Stimulated activated CD8-positive, alpha-beta memory T cell treated with anti-CD3 and anti-CD28 coated beads, Interleukin-12 subunit alpha, Interleukin-12 subunit beta, amount 100 ng/mL, for 24 hours (primary cell): ENCODE results near the gene RBBP4.
A peak's percentile ranks its signal among the peaks of the same experiment; 100 is the strongest.
"Not testable (repeated sequence)": the region's sequence is repeated elsewhere in the genome, so short reads cannot be mapped to it uniquely, and the experiment has no call there.

ENCODE experiments used
- DNase-seq: peaks from one replicate; pipeline ENCODE4 v3.0.0-alpha.2; 2020; ENCODE audit errors: extremely low read depth

RBBP4 gene

DNA sequence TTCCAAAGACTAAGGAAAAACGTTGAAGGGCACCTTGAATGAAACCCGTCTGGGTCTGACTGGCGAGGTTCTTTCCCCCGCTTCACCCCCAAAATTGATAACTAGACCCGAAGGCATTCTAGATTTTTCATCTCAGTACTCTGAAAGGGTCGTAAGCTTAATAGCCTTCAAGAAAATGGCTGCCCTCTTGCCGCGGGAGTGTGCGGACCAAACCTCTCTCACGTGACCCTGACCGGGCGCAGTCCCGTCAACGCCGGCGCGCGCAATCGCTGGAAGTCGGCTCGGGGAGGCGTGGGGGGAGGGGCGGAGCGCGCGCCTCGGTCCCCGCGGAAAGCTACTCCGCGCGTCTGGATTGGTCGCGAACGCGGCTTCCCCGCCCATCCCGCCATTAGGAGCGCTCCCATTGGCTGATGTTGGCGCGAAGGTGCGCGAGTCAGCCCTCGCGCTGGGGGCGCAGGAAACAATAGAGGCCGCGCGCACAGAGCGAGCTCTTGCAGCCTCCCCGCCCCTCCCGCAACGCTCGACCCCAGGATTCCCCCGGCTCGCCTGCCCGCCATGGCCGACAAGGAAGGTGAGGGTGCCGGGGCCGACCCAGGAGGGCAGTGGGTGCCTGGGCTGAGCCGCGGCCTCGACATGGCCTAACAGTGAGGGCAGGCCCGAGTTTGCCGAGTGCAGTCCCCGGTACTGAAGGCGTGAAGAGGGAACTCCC, at the start of gene RBBP4:
TSS of gene RBBP4 (plus strand) at position 457 of the 709 bp plus-strand sequence. CDS start at position 556, 99 bp downstream.
- peak; percentile 94 for DNase-seq

DNA sequence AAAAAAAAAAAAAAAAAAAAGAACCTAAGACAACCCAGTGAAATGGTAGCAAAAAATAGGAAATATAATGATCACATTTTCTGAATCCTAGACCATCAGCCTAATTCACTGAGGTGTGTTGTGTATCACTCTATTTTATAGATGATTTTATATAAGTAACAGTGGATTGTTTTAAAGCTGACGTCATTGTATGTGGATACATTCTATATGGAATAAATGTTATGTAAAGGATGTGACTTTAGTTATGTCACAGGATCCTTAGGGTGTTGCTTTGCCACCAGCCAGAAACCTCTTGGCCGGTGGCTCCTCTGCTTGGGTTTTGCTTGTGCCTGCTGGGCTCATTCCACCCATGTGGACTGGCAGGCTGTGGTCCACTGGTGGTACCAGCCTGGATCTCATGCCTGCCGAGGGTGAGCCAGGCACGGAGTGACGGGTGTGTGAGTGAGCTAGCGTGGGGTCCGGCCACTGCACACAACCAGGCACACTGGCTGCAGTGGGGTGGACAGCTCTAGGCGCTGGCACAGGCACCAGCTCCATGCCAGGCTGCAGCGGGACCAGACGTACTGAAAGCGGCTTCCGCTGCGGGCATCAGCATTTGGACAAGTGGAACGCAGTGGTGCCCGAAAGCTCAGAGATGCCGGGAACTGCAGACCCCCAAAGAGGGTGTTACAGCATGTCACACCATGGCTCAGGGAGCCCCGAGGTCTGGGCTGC, 45.1 kb upstream of the RBBP4 start:
- no peak for DNase-seq

DNA sequence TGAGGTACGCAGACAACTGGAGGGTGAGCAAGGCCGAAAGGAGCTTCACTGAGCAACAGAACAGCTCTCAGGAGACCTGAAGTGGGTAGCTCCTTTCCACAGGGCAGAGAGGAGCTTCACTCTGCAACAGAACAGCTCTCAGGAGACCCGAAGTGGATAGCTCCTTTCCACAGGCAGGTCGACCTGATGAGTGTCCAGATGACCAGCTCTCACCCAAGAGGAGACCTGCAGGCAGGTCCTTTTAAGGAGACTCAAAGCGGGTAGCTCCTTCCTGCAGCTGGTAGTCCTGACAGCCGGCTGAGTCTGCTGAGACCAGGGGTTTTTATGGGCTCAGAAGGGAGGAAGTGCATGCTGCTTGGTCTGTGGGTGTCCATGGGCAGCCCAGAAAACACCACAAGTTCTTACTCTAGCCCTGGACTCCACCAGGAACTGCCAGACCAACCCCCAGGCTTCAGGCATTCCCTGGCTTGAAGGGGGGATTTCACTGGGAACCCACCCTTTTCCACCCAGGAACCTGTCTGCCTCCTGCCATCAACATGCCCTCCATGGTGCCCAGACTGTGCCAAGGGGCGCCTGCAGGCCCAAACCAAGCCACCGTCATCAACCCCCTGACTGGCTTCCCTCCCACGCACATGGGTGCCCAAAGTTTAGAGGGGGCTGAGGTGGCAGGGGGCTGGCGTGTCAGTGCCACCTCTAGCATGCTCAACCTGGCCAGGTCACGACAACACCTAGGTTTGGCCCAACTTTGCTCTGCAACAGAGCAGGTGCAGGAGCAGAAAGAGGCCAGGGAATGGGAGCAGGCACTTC, 44.2 kb upstream of the RBBP4 start:
- DNase-seq, result no peak

DNA sequence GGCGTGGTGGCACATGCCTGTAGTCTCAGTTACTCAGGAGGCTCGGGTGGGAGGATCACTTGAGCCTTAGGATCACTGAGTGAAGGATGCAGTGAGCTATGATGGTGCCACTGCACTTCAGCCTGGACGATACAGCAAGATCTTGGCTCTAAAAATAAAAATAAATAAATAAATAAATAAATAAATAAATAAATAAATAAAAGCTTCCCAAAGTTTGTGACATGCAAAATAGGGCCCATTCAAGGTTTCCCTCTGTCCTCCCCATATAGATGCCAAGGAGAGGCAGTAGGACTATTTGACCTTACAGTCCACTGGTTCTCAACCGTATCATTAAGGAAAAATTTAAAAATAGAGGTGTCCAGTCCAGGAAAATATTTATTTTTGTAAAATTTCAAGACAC, 41.8 kb upstream of the RBBP4 start:
- no peak for DNase-seq

DNA sequence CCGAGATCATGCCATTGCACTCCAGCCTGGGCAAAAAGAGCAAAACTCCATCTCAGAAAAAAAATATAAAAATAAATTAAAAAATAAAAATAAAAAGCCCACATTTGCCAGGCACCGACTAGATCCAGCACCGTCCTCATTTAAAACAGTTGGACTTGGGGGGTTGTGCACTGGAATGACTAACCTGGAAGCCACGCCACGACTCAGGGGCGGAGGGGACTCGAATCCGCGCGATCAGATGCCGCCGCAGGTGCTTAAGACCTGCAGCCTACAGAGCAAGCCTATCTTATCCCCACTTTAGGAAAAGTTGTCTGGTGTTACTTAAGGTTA, 39.2 kb upstream of the RBBP4 start:
- no peak for DNase-seq

DNA sequence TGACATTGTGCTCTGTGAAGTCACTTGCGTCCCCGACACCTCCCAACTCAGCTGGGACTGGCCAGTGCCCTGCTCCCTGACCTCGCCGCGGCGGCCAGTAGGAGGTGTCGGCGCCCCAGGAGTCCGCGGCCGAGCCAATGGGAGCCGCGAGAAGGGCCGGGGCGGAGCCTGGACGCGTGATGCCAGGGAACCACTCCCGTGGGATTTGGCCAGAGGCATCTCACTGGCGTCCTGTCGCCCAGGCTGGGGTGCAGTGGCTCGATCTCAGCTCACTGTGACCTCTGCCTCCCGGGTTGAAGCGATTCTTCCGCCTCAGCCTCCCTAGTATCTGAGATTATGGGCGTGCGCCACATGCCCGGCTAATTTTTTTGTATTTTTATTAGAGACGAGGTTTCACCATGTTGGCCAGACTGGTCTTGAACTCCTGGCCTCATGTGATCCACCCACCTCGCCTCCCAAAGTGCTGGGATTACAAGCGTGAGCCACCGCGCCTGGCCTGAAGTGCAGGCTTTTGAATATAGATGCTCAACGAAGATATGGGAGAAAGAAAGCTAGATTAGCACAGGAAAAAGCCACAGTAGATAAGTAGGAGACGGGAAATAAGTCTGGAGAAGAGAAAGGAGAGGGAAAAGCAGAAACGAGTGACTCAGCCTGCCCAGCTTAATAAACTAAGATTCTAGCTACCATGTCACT, 38.7 kb upstream of the RBBP4 start:
- DNase-seq, result no peak

DNA sequence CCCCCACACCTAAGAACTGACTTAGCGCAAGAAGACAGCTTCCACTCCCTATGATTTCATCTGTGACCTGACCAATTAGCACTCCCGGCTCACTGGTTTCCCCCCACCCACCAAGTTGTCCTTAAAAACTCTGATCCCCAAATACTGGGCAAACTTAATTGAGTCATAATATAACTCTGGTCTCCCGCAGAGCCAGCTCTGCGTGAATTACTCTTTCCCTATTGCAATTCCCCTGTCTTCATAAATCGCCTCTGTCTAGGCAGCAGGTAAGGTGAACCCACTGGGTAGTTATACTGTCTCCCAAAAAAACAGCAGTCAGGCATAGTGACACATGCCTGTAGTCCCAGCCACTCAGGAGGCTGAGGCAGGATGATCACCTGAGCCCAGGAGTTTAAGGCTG, 37.5 kb upstream of the RBBP4 start:
- DNase-seq, result no peak

DNA sequence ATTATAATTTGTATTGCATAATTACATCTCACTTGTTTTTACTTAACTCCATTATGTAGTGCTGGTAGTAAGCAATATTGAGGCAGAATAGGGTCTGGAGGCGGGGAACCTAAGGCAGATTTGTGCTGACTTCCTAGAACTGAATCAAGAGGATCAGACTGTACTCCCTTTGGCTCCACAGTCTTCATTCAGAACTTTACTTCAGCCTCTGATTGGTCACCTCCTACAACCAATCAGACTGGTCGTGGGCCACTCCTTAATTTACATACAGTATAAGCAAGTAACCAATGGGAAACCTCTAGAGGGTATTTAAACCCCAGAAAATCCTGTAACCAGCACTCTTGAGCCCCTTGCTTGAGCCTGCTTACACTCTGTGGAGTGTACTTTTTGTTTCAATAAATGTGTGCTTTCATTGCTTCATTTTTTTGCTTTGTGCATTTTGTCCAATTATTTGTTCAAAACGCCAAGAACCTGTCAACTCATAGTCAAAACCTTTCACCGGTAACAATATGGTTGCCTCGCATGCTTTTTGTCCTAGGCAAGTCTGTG, 32.3 kb upstream of the RBBP4 start:
- no peak for DNase-seq

DNA sequence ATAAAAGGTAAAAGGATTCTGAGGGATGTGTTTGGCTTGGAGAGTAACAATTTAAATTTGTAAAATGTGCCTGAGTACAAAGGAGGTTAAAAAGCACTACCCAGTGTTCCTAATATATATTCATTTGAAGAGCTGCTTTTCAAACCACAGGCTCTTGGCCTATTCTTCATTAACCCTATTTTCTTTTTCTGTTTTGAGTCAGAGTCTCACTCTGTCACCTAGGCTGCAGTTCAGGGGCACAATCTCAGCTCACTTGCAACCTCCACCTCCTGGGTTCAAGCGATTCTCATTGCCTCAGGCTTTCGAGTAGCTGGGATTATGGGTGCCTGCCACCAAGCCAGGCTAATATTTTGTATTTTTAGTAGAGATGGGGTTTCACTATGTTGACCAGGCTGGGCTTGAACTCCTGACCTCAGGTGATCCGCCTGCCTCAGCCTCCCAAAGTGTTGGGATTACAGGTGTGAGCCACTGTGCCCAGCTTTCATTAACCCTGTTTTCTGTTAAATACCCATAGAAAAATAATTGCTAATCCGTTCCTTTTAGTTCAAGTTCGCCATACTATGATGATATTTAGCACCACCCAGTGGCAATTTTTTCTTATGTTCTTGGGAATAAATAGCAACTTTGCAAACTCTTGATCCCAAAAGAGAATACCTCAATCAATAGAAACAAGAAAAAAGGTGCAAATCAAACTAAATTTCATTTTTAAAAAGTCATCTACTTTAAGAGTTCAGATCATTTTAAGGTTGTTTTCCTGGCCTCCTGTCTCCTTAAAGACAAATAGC, 31.1 kb upstream of the RBBP4 start:
- no peak for DNase-seq

DNA sequence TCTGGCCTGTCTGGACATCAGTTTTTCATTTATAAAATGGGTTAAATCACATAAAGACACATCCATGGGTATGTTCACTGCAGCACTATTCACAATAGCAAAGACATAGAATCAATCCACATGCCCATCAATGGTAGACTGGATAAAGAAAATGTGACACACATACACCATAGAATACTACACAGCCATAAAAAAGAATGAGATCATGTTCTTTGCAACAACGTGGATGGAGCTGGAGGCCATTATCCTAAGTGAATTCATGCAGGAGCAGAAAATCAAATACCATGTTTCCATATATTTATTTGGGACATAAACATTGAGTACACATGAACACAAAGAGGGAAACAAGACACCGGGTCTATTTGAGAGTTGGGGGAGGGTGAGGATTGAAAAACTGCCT, 28.8 kb upstream of the RBBP4 start:
- no peak for DNase-seq

DNA sequence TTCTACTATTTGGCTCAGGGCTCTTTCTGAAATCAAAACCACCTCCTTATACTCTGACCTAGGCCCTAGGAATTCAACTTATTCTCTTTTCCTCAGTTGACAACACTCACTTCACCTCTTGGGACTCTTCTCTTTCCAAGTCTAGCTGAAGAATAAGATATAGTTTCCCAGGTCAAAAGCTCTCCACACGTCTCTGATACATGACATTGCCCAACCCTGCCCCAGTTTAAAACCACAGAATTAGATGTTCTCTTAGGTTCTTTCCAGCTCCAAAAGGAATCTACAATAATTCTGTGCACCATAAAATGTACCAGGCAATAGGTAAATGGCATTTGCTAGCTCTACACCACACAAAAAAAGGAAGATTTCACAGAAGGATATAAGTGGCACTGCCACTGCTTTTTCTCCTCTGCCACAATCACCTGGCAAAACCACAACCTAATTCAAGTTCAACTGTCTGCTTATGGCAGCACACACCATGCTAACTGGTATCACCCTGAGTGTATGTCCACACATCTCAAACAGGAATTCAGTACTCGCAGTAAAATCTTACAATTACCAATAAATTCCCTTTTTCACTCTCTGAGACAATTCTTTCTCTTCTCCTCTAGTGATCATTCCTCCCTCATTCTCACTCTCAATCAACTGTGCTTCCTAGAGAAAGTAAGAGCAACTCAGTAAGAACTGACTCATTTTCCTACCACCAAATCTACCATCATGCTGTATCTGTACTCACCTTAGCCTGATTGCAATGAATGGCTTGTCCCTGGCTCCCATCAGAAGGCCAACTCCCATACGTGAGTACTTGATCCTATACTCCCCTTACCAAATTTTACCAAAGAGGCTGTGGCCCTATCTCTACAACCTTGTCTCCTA, 28.0 kb upstream of the RBBP4 start:
- no peak for DNase-seq

DNA sequence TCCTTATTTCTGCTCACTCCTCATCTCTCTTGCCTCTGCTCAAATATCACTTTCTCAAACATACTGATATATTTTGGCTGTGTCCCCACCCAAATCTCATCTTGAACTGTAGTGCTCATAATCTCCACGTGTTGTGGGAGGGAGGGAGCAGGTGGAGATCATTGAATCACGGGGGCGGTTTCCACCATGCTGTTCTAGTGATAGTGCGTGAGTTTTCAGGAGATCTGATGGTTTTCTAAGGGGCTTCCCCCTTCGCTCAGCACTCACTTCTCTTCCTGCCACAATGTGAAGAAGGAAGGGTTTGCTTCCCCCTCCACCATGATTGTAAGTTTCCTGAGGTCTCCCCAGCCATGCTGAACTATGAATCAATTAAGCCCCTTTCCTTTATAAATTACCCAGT, 27.2 kb upstream of the RBBP4 start:
- no peak for DNase-seq

DNA sequence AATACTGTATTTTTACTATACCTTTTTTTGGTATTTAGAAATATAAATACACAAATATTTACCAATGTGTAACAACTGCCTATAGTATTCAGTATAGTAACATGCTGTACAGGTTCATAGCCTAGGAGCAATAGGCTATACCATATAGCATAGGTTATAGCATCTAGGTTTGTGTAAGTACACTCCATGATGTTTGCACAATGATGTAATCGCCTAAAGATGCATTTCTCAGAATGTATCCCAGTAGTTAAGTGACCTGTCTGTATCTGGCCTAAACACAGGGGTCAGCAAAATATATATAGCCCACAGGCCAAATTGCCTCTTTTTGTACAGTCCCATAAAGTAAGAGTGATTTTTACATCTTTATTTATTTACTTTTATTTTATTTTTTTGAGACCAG, 24.8 kb upstream of the RBBP4 start:
- no peak for DNase-seq

DNA sequence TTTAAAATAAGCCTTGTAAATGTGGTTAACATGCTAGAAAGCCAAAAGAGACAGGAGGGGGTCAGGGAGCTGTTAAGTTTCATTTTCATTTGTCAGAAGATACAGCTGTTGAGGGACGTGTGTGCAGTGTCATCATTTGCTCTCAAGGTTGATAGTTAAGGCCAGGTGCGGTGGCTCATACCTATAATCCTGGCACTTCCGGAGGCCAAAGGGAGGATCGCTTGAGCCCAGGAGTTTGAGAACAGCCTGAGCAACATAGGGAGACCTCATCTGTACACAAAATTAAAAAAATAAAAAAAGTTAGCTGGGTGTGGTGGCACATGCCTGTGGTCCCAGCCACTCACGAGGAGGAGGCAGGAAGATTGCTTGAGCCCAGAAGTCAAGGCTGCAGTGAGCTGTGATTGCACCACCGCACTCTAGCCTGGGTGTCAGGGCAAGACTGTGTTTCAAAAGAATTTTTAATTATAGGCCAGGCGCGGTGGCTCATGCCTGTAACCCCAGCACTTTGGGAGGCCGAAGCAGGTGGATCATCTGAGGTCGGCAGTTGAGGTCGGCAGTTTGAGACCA, 23.3 kb upstream of the RBBP4 start:
- DNase-seq, result no peak

DNA sequence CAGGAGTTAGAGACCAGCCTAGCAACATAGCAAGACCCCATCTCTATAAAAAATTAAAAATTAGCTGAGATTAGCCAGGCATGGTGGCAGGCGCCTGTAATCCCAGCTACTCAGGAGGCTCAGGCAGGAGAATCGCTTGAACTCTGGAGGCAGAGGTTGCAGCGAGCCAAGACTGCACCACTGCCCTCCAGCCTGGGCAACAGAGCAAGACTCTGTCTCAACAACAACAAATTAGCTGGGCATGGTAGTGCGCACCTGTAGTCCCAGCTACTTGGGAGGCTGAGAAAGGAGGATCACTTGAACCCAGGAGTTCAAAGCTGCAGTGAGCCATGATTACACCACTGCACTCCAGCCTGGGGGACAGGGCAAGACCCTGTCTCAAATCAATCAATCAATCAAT, 20.8 kb upstream of the RBBP4 start:
- DNase-seq, result not testable (repeated sequence)

DNA sequence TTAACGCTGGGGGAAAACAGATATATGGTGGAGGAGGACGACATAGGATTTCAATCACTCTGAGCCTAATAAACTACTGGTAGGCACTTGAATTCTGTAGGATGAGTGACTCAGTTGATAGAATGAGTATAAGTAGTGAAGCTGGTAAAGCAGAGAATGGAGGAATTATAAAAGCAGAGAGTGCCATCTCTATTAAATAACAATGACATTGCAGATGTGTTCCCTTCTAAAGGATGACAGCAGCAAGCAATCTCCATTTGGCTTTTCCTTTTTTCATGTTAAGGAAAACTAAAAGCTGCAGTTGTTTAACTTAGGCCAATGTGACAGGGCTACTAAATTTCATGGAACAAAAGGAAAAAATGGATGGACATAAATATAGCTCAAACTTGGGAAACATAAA, 18.2 kb upstream of the RBBP4 start:
- DNase-seq, result no peak

DNA sequence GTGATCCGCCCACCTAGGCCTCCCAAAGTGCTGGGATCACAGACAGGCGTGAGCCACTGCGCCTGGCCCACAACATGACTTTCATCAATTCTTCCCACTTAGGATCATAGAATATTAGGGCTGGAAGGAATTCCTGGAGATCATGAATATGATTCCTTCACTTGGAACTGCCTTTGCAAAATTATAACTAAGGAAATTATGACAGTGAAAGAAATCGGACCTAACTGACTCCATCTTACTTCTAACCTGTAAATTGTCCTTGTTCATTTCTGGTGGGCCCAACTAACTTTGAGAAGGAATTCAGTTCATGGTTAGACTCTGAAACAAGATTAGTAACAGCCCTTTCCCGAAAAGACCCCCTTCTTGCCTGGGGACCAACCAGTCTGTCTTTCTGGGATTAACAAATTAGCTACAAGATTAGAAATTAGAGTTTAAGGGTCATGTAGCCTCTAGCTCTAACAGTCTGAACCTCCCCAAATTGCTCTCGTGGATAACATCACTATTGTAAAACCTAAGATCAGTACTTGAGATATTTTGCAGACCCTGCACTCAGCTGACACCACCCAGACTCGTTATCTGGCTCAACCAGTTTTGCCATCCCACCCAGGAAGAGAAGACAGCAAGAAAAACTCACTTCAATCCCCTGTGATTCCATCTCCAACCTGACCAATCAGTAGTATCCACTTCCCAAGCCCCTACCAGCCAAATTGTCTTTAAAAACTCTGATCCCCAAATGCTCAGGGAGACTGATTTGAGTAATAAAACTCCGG, 15.3 kb upstream of the RBBP4 start:
- no peak for DNase-seq

DNA sequence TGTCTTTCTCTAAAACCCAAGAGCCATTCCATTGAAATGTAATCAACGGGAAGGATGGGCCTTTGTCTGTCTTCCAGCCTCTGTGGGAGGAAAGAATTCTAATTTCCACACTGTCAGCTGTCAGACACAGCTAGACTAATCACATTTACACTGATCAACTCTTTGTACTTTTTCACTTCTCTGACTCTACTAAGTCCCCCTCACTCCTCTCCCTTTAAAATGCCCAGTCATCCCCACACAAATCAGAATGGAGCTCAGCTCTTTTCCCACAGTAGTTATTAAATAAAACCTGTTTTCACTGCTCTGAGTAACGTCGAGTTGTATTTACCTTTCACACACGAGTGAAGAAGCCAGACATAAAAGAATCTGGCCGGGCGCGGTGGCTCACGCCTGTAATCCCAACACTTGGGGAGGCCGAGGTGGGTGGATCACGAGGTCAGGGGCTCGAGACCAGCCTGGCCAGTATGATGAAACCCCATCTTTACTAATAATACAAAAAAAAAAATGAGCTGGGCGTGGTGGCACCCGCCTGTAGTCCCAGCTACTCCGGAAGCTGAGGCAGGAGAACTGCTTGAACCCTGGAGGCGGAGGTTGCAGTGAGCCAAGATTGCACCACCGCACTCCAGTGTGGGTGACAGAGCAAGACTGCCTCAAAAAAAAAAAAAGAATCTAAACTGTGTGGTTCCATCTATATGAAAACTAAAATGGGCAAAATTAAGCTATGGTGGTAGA, 13.9 kb upstream of the RBBP4 start:
- DNase-seq, result no peak
